HG03354 (cell line): ENCODE measurements around the gene WBP1L.
"Not testable (repeated sequence)": the region's sequence is repeated elsewhere in the genome, so short reads cannot be mapped to it uniquely, and the experiment has no call there.

Experiments
- ATAC-seq: cut with Tn5 transposase; IDR thresholded peaks from one replicate; pipeline ENCODE4 v1.9.1; 2021; ENCODE audit warnings: mild to moderate bottlenecking; ENCODE audit not compliant: unreplicated experiment, poor library complexity, severe bottlenecking

The WBP1L gene

DNA sequence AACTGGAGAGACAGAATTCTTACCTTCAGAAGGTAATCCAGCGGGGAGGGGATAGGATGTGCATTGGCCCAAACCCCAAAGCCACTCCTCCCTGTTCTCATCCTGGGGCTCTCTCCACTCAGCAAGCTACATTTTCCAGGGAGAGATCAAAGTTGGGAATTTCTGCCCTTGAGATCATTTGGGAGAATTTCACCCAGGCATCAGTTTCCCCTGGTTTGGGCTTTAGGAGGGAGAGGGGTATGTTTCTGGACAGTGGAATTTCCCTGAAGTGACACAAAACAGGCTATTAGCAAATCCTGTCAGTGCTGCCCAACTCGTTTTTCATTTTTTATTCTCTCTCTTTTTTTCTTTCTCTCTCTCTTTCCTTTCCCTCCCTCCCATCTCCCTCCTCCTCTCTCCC is 57.7 kb downstream of the WBP1L start:
- ATAC-seq = no peak

DNA sequence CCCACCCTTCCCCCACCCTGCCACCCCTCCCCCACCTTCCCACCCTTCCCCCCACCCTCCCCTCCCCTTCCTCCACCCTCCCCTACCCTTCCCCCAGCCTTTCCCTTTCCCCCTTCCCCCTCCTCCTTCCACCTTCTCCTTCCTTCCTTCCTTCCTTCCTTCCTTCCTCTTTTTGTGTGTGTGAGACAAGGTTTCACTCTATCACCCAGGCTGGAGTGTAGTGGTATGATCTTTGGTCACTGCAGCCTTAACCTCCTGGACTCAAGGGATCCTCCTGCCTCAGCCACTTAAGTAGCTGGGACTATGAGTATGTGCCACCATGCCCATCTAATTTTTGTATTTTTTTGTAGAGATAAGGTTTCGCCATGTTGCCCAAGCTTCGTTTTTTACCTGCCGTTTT is 58.2 kb downstream of the WBP1L start:
- ATAC-seq = no peak

GRCh38 chr10:102802920-102803534 is 59.3 kb downstream of the WBP1L start:
- no peak for ATAC-seq

GRCh38 chr10:102804382-102805055 is 60.8 kb downstream of the WBP1L start:
- ATAC-seq = no peak

DNA sequence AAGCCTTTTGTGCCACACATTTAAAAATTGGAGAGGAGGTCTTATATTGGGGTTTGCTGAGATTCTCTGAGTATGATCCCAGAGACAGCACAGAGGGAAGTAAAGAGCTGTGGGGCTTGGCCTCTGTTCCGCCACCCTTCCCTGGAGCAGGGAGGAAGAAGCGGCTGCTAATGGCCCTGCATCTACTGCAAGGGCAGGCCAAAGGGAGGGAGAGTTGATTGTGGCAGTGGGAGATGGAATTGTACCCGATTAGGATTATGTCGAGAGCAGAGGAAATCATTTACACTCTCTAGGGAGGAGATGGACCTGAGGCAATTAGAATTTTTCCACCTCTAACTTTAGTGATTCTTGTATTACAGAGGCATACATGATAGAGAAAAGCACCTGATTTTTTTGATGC is 64.6 kb downstream of the WBP1L start:
- no peak for ATAC-seq

- ATAC-seq = no peak
These were observed 67.6 kb downstream of the WBP1L start for GRCh38 chr10:102811346-102811745.

- ATAC-seq = no peak
These were observed 68.6 kb downstream of the WBP1L start for GRCh38 chr10:102812231-102812876.

- no peak for ATAC-seq
These were observed 69.3 kb downstream of the WBP1L start for GRCh38 chr10:102813017-102813541.

- ATAC-seq = no peak
These were observed 70.1 kb downstream of the WBP1L start for GRCh38 chr10:102813734-102814452.

- no peak for ATAC-seq
These were observed 70.7 kb downstream of the WBP1L start for GRCh38 chr10:102814453-102814871.

GRCh38 chr10:102814873-102815661 is 71.3 kb downstream of the WBP1L start:
- ATAC-seq = no peak

DNA sequence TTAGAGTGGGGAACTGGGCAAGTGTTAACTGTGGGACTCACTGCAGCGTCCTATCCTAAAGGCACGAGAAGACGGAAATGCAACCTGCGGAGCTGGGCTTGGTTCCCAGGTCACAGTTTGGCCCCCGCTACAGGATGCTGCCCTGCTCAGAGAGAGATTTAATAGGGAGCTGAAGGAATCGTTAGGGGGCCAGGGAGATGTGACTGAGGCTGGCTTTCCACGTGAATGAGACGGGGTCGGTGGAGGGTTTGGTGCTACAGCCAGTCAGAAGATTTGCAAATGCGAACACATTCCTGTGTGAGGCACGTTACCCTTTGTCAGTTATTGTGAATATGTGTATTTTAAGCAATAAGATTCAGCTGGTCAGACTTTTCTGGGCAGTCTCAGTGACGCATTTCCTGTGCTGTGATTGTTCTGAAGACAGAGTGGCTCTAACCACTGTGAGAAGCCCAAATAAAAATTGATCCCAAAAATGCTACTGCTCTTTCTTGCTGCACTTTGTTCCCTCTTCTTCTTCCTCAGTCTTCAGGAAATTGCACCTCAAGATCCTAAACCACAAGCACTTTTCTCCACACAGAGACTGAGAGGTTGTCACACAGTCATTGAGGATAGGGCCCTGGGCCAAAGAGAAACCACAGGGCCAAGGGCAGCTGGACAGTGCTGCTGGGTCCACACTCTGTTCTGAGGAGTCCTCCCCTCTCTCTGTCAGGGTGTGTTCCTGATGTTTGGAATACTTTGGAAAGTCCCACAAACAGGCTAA is 72.2 kb downstream of the WBP1L start:
- ATAC-seq = no peak

DNA sequence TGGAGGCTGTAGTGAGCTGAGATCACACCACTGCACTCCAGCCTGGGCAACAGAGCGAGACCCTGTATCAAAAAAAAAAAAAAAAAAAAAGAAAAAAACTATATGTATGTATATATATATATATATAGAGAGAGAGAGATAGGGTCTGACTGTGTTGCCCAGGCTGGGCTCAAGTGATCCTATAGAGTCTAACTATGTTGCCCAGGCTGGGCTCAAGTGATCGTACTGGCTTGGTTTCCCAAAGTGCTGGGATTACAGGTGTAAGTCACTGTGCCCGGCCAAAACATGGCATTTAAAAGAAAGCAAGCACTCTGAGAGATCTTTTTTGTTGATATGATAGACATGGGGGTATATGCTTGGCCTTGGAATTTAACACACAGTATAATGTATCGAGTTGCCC is 73.4 kb downstream of the WBP1L start:
- ATAC-seq = no peak

DNA sequence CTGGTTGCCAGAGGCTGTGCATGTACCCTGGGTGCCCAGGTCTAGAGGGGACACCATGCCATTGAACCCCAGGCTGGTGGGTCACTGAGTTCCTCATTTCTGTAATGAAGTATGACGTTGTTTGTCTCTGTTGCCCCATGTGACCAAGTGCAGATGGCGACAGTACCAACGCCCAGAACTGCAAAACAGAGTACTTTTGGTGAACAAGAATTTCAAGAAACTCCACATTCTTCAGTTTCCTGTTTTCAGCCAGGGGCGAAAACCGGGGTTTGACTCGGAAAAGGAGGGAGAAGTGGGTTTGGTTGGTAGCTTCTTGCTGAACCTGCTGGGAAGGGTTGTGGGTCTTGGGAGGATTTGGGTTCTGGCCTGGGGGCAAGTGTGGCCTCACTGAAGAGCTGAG is 75.3 kb downstream of the WBP1L start:
- no peak for ATAC-seq

- not testable (repeated sequence) for ATAC-seq
These were observed 76.3 kb downstream of the WBP1L start for GRCh38 chr10:102820008-102820407.

- no peak for ATAC-seq
These were observed 78.5 kb downstream of the WBP1L start for GRCh38 chr10:102822222-102822621.

DNA sequence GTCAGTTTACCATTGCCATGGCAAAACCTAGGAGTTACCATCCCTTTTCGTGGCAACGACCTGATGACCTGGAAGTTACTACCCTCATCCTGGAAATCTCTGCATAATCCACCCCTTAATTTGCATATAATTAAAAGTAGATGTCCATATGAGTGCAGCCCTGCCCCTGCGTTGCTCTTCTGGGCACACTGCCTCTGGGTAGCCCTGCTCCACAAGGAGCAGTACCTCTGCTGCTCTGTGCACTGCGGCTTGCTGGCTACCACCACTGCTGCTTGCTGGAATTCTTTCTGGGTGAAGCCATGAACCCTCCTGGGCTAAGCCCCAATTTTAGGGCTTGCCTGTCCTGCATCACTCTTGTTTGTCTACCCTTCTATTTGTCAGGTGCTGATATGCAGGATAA is 80.9 kb downstream of the WBP1L start:
- ATAC-seq = no peak

GRCh38 chr10:102826148-102826796 is 82.5 kb downstream of the WBP1L start:
- ATAC-seq = no peak
